ENCODE measurements around the gene TEX9. TPM values are rescaled to one million over a fixed set of nuclear protein-coding genes. Genes with fewer than 3 reads are reported as not detected.
"Not testable (repeated sequence)": the region's sequence is repeated elsewhere in the genome, so short reads cannot be mapped to it uniquely, and the experiment has no call there.

The TEX9 gene
- polyA plus RNA-seq (2013, experiment 1 of 2; ENCODE audit: insufficient read length), result 2.9 TPM
- 2.7 TPM for polyA plus RNA-seq (2013, experiment 2 of 2; ENCODE audit: insufficient read length)

DNA sequence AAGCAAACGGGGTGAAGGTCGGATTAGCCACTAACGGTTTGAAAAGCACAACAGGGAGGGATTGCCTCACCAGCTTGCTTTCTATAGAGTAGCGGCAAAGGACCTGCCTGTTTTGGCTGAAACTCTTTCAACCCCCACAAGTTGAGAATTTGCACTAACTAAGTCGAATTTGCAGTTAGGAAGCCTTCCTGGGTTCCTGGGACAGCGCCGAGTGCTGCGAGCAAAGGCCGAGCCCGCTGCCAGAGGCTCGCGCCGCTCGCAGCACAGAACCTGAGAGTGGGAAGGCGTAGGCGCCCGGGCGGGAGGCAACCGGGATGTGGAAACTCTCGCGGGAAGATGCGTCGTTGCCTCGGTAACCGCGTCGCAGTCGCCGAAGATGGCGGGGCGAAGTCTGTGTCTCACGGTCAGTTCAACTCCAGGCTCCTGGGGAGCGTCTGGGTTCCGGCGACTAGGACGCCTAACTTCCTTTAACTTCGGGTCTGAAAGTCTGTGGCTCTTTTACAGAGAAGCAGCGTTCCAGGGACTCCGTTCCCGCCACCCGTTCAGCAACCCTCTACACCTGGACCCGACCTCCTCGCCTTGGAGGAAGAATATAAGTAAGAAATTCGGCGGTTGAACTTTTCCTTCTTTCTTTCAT, at the start of gene TEX9:
TEX9 (plus strand) TSS at position 352 of the 637 bp plus-strand sequence; CDS start at position 377, 25 bp downstream.
- DNase-seq, result peak; percentile 86

DNA sequence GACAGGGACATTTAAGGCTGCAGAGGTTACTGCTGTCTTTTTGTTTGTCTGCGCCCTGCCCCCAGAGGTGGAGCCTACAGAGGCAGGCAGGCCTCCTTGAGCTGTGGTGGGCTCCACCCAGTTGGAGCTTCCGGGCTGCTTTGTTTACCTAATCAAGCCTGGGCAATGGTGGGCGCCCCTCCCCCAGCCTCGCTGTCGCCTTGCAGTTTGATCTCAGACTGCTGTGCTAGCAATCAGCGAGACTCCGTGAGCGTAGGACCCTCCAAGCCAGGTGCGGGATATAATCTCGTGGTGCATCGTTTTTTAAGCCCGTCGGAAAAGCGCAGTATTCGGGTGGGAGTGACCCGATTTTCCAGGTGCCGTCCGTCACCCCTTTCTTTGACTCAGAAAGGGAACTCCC, 48.7 kb upstream of the TEX9 start:
- DNase-seq, result not testable (repeated sequence)

DNA sequence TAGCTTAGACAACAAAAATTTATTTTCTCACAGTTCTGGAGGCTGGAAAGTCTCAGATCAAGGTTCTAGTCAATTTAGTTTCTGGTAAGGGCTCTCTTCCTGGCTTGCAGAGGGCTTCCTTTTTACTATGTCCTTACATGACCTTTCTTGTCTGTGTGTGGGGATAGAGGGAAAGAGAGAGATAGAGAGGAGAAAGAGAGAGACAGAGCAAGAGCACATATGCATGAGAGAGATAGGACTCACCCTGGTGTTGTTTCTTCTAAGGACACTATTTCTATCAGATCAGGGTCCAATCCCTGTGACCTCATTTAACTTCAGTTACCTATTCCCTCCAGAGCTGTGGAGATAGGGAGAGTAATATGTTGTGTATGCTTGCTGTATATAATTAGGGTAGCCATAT, 44.9 kb upstream of the TEX9 start:
- no peak for DNase-seq

DNA sequence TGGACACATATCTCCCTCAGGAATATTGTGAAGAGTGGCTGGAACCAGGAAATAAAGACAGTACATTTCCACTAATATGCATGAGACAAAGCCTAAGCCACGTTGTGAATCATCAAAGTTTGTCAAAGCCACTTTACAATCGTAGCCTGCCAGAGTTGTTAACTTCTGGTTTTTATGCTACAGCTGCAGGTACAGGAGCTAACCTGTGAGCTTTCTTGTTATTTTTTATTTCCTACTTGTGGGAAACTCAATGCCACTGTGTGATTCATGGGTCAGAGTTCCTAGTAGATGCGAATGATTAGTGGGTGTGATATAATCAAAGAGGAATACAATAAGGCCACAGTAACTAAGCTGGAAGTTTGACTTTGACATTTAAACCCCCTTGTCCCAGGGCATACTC, 44.4 kb upstream of the TEX9 start:
- DNase-seq, result no peak

DNA sequence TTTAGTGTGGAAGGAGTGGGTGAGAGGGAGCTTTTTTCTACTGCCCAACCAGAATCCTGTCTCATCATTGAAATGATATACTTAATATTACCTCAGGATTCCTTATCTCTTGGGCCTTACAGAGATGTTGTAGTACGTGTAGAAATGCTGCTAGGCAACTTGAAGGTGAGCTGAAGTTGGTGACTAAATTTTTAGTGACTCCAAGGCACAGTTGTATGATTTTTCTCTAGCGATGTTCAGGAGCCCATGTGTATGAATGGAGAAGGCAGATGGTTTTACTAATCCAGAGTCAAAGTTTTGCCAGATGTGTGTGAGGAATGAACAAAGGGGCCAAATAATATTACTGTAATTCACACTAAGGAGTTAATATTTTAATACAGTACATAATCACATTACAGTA, 42.8 kb upstream of the TEX9 start:
- DNase-seq, result no peak

DNA sequence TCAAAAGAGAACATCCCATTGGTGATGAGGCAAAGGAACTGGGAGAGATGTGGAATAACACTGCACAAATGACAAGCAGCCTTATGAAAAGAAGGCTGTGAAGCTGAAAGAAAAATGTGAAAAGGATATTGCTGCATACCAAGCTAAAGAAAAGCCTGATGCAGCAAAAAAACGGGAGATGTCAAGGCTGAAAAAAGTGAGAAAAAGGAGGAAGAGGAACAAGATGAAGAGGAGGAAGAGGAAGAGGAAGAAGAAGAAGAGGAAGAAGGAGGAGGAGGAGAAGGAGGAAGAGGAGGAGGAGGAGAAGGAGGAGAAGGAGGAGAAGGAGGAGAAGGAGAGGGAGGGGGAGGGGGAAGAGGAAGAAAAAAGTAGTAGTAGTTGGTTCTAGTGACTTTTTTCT, 41.8 kb upstream of the TEX9 start:
- no peak for DNase-seq

DNA sequence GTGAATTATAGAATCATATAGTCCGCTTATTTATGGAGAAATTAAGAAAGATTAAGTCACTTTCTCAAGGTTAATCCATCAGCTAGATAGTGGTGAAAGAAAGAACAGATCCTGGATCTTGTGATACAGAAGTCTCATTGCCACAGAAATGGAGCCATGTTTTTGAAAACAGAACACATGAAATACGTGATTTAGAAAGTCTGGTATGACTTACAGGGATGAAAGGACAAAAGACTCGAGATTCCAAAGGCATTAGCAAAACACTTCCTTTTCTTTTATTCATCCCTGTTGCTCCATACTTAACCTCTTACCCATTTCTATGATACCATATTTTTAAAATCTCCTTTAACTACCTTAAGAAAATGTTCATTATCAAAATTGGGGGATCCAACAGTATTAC, 40.0 kb upstream of the TEX9 start:
- peak; percentile 28 for DNase-seq

DNA sequence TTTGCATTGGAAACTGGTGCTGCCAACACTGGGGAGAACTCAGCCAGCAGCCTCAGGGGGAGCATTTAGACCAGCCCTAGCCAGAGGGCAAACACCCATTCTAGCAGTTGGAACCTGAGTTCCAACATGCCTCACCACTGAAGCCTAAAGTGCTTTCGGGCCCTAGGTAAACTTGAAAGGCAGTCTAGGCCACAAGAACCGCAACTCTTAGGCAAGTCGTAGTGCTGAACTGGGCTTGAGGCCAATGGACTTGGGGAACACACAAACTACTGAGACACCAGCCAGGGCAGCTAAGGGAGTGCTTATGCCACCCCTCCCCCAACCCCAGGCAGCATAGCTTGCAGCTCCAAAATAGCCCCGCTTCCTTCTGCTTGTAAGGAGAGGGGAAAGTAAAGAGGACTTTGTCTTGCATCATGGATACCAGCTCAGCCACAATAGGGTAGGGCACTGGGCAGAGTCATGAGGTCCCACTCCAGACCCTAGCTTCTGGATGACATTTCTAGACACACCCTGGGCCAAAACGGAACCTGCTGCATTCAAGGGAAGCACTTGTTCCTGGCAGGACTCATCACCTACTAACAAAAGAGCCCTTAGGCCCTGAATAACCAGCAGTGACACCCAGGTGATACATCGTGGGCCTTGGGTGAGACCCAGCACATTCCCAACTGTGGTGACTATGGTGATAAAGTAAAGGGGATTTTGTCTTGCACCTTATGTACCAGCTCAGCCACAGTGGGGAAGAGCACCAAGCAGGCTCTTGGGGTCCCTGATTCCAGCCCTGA, 37.3 kb upstream of the TEX9 start:
- DNase-seq, result no peak

DNA sequence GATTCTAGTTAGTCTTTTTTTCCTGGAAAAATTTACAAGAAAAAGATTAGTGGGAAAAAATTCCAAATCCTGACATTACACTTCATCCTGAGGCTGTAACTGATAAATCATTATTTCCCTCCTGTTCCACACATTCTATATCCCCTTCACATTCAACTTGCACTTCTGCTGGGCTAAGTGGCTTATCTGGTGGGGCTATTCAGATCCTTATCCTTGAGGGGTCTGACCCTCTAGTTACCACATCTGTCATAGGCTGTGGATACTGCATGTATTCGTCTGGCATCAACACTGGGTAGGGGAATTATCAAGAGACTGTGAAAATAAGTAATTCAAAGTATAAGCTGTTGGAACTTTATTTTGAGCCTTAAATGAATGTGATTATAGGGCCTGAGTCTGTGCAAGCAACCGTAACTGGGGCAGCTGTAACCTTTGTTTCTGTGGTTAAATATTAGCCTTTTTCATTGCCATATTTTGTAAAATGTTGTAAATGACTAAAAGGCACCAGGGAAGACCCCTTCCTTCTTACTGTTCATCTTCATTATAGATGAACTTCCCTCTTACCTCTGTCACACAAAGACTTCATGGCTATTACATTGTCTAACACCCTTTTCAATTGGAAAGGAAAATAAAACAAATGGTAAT, 28.0 kb upstream of the TEX9 start:
- no peak for DNase-seq

DNA sequence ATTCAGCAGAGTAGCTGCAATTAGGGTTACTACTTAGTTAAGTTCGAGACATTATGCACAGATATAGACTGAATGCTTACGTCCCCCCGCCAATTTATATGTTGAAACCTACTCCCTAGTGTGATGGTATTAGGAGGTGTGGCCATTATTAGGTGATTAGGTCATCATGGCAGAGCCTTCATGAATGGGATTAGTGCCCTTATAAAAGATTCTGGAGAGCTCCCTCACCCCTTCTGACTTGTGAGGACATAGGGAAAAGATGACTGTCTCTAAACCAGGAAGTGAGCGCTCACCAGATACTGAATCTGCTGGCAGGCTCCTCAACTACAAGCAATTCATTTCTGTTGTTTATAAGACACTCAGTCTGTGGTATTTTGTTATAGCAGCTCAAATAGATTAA, 25.6 kb upstream of the TEX9 start:
- DNase-seq, result no peak

DNA sequence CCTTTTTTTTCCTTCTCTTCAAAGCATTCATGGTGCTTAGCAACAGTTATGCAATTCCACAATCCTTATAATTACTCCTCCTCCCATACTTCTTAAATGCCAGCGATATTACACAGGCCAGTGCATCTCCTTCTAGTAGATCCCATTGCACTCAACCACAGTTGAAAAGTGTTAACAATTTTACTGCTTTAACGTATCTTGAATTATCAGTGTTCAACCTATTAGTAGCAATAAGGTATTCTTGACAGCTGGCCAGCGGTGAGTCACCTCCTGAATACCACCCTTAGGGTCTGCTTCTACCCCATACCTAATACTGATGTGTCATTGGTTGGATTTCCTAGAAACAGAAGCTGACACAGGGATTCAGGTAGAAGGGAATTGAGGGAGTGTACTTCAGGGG, 24.0 kb upstream of the TEX9 start:
- DNase-seq, result no peak

DNA sequence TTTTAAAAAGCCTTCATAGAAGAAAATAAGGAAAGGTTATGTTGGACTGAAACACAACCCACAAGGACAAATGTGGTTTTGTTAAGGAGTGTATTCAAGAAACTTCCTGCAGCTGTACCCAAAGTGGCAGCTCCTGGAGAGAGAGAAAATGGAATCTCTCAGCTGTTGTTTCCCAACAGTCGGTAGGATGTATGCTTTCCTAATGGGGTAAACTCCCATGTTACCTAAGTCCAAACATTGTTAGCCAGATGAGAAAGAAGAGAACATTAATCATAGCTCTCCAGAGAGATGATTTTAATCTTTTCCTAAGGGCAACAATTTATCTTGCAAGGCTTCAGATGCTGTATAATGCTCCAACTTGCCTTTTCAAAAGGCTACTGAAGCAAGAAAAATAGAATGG, 22.6 kb upstream of the TEX9 start:
- peak; percentile 7 for DNase-seq

DNA sequence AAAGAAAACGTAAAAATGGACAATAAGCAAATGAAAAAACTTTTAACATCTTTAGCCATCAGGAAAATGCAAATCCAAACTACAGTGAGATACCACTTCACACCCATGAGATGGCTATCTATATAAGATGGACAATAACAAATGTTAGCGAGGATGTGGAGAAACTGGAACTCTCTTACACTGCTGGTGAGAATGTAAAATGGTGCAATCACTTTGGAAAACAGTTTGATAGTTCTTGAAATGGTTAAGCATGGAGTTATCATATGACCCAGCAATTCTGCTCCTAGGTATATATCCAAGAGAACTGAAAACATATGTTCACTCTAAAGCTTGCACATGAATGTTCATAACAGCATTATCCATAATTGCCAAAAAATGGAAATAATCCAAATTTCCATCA, 21.3 kb upstream of the TEX9 start:
- DNase-seq, result no peak

DNA sequence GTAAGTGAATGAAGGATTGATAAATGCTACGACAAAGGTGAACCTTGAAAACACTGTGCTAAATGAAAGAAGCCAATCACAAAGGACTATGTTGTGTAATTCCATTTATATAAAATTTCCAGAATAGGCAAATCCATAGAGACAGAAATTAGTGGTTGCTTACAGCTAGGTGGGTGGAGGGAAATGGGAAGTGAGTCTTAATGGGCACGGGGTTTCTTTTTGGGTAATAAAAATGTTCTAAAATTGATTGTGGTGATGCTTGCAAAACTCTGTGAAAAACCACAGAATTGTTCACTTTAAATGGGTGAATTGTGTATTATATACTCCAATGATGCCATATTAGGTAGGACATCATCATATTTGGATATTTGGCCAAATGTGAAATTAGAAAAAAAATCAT, 20.9 kb upstream of the TEX9 start:
- DNase-seq, result no peak

DNA sequence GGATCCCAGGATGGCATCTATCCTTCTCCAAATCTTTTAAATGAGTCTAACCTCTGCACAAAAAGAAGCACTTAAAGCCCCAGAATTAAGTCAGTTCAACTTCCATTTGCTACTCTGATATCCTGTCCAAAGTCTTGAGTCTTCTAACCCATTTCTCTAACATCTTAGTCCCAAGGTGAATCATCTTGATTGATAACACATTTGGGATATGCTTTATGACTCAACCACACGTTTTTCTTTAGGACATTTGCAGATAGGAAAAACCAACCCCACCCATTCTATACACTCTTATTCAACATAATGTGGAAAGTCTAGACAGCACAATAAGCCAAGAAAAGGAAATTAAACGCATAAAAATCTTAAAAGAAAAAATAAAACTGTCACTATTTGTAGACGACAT, 18.8 kb upstream of the TEX9 start:
- DNase-seq, result no peak

DNA sequence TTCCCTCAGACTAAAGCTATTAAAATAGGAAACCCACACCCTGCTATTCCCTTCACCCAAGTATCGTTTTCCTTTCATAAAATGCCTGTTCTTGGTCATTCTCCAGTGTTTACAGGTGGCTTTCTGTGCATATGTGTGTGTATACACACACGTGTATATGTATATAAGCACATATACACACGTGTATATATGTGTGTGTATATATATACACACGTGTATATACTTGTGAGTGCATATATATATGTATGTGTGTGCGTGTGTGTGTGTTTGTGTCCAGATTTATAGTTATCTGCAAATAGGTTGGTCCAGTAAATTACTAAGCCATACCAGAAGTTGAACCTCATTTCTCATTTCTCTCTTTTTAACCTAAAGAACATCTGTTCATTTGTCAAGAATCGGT, 15.7 kb upstream of the TEX9 start:
- DNase-seq, result no peak

DNA sequence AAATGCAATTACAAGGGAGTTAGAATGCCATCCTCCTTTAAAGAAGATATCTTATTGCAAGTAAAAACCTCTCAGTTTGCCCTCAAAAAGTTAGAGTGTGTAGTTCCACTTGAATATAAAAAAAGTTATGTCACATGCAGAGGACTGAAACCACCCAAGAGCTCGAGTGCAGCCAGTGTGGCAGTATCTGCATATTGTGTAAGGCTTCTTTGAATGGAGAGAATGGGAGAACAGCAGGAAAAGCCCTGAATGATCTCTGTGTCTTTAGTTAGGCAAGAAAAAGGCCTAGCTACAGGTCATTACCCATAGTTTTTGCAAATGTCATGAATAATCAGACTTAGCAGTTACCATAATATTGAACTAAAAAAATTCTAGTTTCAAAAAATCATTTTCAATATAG, 13.9 kb upstream of the TEX9 start:
- no peak for DNase-seq

DNA sequence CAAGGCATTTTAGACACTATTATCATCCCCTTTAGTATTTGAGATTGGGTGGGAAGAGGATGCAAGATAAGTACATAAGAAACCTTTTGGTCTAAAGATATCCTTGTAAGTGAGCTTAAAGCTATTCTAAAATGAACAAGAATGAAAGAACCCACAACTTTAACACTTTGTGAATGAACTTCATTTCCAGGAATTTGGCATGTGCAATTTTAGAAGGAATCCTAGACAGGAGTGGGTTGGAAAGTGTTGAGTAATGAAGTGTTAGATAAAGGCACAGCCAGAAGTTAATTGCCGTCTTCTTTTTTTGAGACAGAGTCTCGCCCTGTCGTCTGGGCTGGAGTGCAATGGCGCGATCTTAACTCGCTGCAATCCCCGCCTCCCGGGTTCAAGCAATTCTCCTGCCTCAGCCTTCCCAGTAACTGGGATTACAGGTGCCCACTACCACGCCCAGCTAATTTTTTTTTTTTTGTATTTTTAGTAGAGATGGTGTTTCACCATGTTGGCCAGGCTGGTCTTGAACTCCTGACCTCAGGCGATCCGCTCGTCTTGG, 13.2 kb upstream of the TEX9 start:
- DNase-seq, result no peak

DNA sequence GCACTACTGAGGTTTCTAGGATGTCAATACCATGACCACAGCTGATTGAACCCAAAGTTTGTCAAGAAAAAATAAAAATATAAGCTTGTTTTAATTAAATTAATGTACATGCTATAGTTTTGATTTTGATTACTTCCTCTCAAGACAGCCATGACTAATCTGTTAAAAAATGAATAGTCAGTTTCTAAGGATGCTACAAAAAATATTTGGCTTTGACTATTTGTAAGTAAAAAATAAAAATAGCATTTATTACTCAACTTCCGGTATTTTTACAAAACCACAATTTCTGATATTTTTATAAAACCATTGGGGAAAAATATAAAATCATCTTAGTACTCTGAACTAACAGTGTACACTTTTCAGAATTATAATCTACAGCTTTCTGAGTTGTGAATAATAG, 12.1 kb upstream of the TEX9 start:
- peak; percentile 3 for DNase-seq

DNA sequence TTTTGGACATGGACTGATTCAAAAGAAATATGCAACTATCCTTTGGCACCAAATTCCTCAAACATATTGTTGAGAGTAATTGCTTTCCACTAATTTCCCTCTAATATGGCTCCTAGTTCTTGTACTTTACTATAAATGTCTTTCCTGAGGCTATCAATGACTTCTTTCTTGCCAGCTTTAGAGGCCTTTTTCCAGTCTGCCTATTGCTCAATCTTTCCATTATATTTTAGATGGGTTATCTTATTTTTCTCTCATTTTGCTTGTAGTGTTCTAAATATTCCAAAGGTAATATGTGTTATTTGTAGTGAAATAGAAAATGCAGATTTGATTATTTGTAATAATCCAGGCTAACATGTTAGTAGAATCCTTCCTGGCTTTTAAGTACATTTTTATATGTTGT, 11.5 kb upstream of the TEX9 start:
- DNase-seq, result no peak

DNA sequence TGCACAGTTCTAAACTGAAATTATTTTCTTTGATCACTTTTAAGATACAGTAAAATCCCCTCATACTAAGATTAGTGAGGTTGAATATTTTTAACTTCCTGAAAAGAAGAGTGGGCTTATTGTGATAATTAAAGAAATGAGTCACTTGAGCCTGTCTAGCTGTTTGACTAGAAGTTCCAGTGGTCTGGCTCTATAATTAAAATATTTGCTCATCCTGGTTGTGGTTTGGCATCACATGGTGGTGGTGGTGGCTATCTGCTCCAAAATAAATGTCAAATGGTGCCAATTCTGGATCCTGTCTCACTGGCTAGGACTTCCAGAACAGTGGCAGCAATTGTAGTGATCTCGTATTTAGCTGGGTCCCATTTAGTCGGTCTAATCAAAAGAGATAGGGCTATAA, 8.6 kb upstream of the TEX9 start:
- DNase-seq, result peak; percentile 55

DNA sequence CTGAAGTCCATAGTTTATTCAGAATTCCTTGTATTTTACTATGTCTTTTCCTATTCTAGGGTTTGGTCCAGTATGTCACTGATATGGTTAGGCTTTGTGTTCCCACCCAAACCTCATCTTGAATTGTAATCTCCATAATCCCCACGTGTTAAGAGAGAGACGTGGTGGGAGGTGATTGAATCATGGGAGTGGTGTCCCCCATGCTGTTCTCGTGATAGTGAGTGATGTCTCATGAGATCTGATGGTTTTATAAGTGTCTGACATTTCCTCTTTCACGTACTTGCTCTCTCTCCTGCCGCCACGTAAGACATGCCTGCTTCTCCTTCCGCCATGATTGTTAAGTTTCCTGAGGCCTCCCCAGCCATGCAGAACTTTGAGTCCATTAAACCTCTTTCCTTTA, 6.6 kb upstream of the TEX9 start:
- no peak for DNase-seq

DNA sequence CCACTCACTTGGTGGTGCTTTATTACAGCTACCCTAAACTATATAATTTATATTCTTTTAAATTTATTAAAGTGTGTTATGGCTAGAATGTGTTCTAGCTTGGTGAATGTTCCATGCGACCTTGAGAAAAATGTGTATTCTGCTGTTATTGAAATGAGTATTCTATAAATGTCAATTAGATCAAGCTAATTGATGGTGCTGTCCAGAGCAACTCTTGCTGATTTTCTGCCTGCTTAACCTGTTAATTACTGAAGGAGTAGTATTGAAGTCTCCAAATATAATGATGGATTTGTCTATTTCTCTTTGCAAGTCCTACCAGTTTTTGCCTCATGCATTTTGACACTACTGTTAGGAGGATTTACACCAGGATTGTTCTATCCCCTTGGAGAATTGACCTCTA, 3.2 kb upstream of the TEX9 start:
- no peak for DNase-seq

DNA sequence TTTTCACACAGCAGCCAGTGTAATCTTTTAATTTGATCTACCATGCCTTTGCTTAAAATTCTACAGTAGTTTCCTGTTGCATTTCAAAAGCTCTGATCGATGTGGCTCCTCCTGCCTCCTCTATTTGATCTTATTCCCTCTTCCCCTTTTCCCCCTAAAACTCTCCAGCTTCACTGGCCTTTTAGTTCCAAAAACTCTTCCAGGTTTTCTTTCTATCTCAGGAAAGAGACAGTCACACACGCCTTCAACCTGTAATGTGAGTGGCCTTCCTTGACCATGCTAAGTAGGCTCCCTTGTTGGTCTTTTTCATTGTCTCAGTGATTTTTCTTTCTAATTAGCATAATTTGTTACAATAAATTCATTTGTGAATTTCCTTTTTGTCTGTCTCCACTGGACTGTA, 985 bp downstream of the TEX9 start:
- DNase-seq, result no peak
